Uterus (tissue), 4 donors: ENCODE measurements around the gene RCE1. TPM values are rescaled to one million over a fixed set of nuclear protein-coding genes. Genes with fewer than 3 reads are reported as not detected.
"Not testable (repeated sequence)": the region's sequence is repeated elsewhere in the genome, so short reads cannot be mapped to it uniquely, and the experiment has no call there.

Source experiments
- DNase-seq, 2 donors: peaks; one replicate each; pipeline ENCODE4 v3.0.0-alpha.2; 2019 to 2020
- H3K27ac ChIP-seq, 2 donors: fragments of 200-600 bp; sonication (generic); 1 replicate in 1 of 2; 2 replicates in 1 of 2; pipeline ENCODE4 v1.5.1; 2016 to 2018
- H3K27me3 ChIP-seq, 2 donors: fragments of 200-600 bp; sonication (generic); one replicate each; pipeline ENCODE4 v1.5.1; 2018 to 2019; ENCODE audit warnings: control low read depth in 1 of 2
- H3K36me3 ChIP-seq, 2 donors: fragments of 200-600 bp; sonication (generic); one replicate each; pipeline ENCODE4 v1.5.1; 2019; ENCODE audit warnings: control low read depth in 1 of 2
- H3K4me1 ChIP-seq, 2 donors: fragments of 200-600 bp; sonication (generic); one replicate each; pipeline ENCODE4 v1.5.1; 2018 to 2019; ENCODE audit warnings: control low read depth in 1 of 2
- H3K4me3 ChIP-seq, 2 donors: fragments of 200-600 bp; sonication (generic); 1 replicate in 1 of 2; 2 replicates in 1 of 2; pipeline ENCODE4 v1.5.1; 2018 to 2019; ENCODE audit warnings: mild to moderate bottlenecking in 1 of 2
- H3K9me3 ChIP-seq, 2 donors: fragments of 200-600 bp; sonication (generic); one replicate each; pipeline ENCODE4 v1.5.1; 2019; ENCODE audit warnings: control low read depth in 1 of 2
- POLR2A ChIP-seq, 2 donors: fragments of 450-650 bp; IDR thresholded peaks; one replicate each; pipeline ENCODE4 v1.6.1; 2016; ENCODE audit warnings: antibody characterized with exemption in 2 of 2, mild to moderate bottlenecking in 1 of 2, moderate library complexity in 1 of 2
- intact Hi-C: fragments of 100-400 bp; cut with DNase I; formaldehyde crosslinking; loops from one replicate; pipeline ENCODE4 v1.15.1; 2023; ENCODE audit warnings: low total_unique reads
- total RNA-seq, 4 donors: library from RNA; depleted of rRNA in 3 of 4; stranded (reverse); fragments of >200 nt in 3 of 4; gene quantifications; one replicate each; pipeline versions ENCODE4 v1.1.0 to v1.2.4, GENCODE V29; 2014 to 2023
- TF ChIP-seq, protein P1 (sequence below), 4 experiments: fragments of 200-600 bp in 2 of 4; fragments of 450-650 bp in 2 of 4; sonication (generic) in 2 of 4; IDR thresholded peaks; one replicate each; pipeline ENCODE4 v1.5.1; 2016 to 2019; ENCODE audit warnings: antibody characterized with exemption in 4 of 4, mild to moderate bottlenecking in 2 of 4, moderate library complexity in 1 of 4
- donor health status: DM: yes; HTN: yes; CAD: no.

The RCE1 gene
- total RNA-seq, 4 donors from 2014 or later = 2.3 to 19.4 (median 13.7) TPM

DNA sequence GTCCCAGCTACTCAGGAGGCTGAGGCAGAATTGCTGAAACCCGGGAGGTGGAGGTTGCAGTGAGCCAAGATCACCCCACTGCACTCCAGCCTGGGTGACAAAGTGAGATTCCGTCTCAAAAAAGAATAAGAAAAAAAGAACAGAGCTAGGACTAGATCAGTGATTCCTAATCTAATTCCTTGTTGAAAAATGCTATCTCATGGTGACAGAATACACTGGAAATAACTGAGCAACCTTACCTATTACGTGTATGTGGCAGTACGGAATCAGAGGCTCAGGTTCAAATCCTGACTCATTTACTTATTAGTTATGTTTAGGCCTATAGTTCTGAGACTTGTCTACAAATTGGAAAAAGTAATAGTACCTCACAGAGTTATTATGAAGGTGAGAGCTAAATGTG is 19.5 kb upstream of the RCE1 start:
- Histone ChIP-seq H3K36me3 (no peaks in the 10 kb centered on the region), H3K27me3 (no peaks in the 10 kb centered on the region), H3K27ac (no peak overlapping the region), H3K4me1 (no peaks in the 10 kb centered on the region), H3K4me3 (no peak overlapping the region), H3K9me3 (no peaks in the 10 kb centered on the region)
- no peak for TF ChIP-seq POLR2A (IDR thresholded peaks at IDR 0.05)
- TF ChIP-seq, protein P1, sequence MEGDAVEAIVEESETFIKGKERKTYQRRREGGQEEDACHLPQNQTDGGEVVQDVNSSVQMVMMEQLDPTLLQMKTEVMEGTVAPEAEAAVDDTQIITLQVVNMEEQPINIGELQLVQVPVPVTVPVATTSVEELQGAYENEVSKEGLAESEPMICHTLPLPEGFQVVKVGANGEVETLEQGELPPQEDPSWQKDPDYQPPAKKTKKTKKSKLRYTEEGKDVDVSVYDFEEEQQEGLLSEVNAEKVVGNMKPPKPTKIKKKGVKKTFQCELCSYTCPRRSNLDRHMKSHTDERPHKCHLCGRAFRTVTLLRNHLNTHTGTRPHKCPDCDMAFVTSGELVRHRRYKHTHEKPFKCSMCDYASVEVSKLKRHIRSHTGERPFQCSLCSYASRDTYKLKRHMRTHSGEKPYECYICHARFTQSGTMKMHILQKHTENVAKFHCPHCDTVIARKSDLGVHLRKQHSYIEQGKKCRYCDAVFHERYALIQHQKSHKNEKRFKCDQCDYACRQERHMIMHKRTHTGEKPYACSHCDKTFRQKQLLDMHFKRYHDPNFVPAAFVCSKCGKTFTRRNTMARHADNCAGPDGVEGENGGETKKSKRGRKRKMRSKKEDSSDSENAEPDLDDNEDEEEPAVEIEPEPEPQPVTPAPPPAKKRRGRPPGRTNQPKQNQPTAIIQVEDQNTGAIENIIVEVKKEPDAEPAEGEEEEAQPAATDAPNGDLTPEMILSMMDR (IDR thresholded peaks at IDR 0.05) = no peak
- DNase-seq = no peak
- intact Hi-C loops = no loop called here

DNA sequence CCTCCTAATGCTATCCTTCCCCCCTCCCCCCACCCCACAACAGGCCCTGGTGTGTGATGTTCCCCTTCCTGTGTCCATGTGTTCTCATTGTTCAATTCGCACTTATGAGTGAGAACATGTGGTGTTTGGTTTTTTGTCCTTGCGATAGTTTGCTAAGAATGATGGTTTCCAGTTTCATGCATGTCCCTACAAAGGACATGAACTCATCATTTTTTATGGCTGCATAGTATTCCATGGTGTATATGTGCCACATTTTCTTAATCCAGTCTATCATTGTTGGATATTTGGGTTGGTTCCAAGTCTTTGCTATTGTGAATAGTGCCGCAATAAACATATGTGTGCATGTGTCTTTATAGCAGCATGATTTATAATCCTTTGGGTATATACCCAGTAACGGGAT is 18.7 kb upstream of the RCE1 start:
- DNase-seq, H3K27ac ChIP-seq, H3K9me3 ChIP-seq, H3K36me3 ChIP-seq, H3K4me1 ChIP-seq, intact Hi-C loops, H3K27me3 ChIP-seq, H3K4me3 ChIP-seq: not testable (repeated sequence)

DNA sequence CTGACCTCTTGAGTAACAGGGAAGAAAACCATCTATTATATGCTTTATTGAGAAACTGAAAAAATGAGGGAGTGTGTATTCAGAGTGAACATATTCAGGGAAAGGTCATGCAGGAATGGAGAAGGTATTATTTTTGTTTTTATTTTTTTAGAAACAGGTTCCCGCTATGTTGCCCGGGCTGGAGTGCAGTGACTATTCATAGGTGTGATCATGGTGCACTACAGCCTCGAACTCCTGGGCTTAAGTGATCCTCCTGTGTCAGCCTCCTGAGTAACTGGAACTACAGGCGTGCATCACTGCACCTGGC is 8.7 kb upstream of the RCE1 start:
- TF ChIP-seq POLR2A (IDR thresholded peaks at IDR 0.05) = no peak
- TF ChIP-seq, protein P1 (IDR thresholded peaks at IDR 0.05) = no peak
- no peak for DNase-seq
- Histone ChIP-seq H3K27me3 (no peaks in the 10 kb centered on the region), H3K4me3 (no peak overlapping the region), H3K4me1 (no peaks in the 10 kb centered on the region), H3K9me3 (no peaks in the 10 kb centered on the region), H3K36me3 (no peaks in the 10 kb centered on the region), H3K27ac (no peak overlapping the region)
- intact Hi-C loops = no loop called here

DNA sequence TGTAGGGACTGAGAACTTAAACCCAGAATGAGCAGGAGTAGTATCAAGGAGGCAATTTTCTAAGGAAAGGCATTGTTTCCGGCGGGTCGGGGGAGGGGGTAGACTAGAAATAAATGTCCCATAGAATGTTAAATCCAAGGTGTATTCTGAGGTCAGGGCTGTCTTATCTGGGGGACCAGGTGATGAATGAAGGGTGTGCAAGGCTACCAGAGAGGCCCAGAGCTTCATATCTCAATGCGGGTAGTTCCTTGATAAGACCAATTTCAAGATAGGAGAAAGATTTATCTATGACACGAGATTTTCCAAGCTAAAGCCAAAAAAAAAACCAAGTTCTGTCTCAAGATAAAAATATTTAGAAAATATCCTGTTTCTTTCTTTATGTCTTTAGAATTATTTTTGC is 8.3 kb upstream of the RCE1 start:
- DNase-seq = no peak
- H3K4me3 ChIP-seq = no peak overlapping the region
- no peaks in the 10 kb centered on the region for H3K36me3 ChIP-seq
- intact Hi-C loops = no loop called here
- H3K27ac ChIP-seq = no peak overlapping the region
- no peaks in the 10 kb centered on the region for H3K9me3 ChIP-seq
- no peaks in the 10 kb centered on the region for H3K4me1 ChIP-seq
- H3K27me3 ChIP-seq = no peaks in the 10 kb centered on the region
- TF ChIP-seq POLR2A (IDR thresholded peaks at IDR 0.05) = no peak
- TF ChIP-seq, protein P1 (IDR thresholded peaks at IDR 0.05) = no peak

DNA sequence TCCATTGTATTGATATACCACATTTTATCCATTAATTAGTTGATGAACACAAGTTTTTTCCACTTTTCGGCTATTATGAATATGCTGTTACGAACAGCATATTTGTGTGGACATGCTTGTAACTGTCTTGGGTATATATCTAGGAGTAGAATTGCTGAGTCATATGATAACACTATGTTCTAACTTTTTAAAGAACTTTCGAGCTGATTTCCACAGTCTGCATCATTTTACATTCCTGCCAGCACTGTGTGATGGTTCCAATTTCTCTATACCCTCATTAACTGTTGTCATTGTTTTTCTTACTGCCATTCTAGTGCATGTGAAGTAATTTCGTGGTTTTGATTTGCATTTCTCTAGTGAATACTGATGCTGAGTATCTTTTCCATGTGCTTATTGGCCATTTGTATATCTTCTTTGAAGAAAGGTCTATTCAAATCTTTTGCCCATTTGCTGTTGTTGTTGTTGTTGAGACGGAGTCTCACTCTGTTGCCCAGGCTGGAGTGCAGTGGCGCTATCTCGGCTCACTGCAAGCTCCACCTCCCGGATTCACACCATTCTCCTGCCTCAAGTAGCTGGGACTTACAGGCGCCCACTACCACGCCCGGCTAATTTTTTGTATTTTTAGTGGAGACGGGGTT is 7.4 kb upstream of the RCE1 start:
- no peaks in the 10 kb centered on the region for H3K9me3 ChIP-seq
- no peak for DNase-seq
- TF ChIP-seq, protein P1 (IDR thresholded peaks at IDR 0.05) = no peak
- no peak for TF ChIP-seq POLR2A (IDR thresholded peaks at IDR 0.05)
- H3K27me3 ChIP-seq = no peaks in the 10 kb centered on the region
- no peaks in the 10 kb centered on the region for H3K4me1 ChIP-seq
- no peak overlapping the region for H3K4me3 ChIP-seq
- H3K27ac ChIP-seq = no peak overlapping the region
- intact Hi-C loops = no loop called here
- no peaks in the 10 kb centered on the region for H3K36me3 ChIP-seq
